HG02943 (cell line): ENCODE measurements around the gene NHP2.

ENCODE experiments used
- ATAC-seq: cut with Tn5 transposase; IDR thresholded peaks from one replicate; pipeline ENCODE4 v1.9.1; 2021; ENCODE audit warnings: mild to moderate bottlenecking, low read depth, moderate library complexity; ENCODE audit not compliant: unreplicated experiment

Gene NHP2

DNA sequence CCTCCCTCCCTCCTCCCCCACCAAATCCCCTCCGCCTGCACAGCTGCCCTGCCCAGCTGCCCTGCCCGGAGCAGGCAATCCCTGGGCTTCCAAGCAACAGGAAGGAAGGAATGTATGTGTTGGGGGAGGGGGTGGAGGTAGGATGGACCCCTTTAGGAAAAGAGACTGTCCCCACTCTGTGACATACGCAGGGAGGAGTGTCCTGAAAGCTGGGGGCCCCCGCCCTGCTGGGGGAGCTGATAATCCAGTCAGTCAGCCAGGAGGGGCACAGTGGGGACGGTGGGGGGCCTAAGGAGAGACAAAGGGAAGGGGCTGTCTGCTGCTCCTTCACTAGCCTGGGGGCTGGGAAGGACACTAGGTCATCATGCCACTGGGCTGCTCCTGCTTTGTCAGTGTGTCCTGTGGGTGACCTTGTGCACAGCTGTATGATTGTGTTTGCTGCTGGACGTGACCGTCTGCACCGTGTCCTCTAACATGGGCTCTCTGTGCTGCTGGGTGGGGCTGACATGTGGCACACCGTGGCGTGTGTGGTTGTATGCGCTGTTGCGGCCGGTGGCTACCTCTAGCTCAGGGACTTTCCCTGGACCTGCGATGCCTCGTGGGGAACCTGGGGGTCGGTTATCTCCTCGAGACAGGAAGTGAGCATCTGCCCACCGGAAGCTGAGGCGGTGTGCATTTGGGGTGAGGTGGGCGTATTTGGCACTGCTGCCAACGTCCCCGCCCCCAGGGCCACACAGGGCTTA, 37.4 kb downstream of the NHP2 start:
- peak; percentile 27 for ATAC-seq

DNA sequence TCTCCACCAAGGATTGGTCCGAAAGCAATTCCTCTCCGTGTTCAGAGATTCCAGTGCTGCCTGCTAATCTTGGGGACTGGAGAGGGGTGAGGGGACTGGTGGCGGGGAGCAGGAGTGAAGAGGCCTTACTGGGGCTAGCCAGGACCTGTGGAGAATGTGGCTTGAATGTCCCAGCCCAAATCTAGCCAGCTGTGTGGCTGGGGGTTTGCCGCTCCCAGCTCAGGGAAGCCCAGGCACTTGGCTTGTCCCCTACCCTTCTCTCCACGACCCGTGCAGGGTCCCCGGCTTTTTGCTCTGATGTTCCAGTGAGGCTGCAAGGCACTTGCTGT, 37.9 kb downstream of the NHP2 start:
- ATAC-seq, result no peak

DNA sequence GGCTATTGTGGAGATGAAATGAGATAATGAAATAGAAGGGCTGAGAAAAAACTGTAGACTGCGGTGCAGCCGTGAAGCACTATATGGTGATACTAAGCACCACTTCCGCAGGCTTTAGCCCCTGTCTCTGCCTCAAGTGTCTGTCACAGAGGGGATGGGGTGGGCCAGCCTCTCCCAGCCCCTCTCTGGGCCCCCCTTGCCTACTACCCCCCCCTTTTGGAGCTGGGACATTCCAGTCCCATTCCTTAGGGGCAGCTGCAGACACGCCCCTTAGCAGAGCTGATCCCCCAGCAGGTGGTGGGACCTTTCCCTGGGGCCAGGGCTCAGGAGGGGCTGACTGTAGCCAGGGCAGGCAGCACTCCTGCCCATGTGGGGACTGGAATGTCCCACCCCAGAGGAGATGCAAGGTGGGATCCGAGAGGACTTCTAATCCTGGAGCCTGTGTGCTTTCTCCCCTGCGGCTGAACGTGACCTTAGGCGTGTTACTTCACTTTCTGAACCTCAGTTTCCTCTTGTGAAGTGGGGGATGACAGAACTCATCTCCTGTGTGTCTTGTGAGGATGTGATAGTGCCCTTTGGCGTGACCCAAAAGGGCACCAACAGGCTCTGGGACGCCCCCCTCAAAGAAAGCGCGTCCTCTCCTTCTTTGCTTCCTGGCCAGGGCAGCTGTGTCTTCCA, 38.4 kb downstream of the NHP2 start:
- no peak for ATAC-seq

DNA sequence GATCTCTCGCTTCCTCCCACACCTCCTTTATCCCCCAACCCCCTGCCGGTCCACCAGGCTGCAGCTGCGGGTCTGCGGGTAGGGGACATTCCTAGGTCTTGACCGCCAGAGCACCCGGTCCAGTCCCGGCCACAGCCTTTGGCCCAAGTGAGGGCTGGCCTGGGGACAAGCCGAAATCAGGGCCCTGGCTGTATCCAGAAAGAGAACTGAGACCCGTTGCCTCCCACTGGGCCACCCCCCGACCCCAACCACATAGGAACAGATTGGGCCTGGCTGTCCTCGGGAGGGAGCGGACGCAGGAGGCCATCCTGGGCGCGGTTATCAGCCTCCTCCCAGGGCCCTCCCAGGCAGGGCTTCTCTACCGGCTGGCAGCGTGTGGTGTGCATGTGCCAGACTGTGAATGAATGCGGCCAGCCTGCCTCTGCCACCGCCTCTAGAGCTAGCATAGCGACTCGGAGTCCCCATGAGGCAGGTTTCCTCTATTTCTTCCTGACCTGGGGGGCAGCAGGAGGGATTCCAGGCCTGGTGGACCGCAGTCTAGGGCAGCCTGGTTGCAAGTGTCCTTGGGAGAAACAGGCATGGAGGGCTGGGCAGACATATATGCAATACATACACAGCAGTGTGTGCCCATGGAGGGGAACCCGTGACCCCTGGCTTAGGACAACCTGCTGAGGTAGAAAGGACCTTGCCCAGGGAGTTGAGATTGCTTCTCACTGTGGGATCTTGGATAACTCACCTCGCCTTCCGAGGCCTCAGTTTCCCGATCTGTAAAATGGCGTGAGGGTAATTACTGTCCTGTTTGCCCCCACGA, 39.2 kb downstream of the NHP2 start:
- no peak for ATAC-seq

DNA sequence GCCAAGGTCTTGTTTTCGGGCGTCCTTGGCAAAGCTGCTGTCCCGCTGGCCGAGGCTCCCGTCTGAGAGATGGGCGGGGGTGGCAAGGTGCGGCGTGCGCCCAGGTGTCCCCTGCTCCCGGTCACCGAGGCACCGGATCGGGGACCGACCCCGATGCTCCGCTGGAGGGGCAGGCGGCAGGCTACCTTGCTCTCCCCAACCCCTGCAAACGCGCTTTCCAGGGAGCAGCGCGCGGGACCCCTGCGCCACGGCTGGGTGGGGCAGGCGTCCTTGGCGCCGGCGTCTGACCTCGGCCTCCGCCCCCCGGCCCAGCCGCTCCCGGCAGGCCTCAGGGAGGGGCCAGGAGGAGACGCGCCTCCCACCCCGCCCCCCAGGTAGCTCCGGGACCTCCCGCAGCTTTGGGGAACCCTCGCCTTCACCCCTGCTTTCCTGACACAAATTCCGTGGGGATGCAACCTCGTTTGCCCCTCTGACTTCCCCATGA, 39.8 kb downstream of the NHP2 start:
- ATAC-seq, result no peak

DNA sequence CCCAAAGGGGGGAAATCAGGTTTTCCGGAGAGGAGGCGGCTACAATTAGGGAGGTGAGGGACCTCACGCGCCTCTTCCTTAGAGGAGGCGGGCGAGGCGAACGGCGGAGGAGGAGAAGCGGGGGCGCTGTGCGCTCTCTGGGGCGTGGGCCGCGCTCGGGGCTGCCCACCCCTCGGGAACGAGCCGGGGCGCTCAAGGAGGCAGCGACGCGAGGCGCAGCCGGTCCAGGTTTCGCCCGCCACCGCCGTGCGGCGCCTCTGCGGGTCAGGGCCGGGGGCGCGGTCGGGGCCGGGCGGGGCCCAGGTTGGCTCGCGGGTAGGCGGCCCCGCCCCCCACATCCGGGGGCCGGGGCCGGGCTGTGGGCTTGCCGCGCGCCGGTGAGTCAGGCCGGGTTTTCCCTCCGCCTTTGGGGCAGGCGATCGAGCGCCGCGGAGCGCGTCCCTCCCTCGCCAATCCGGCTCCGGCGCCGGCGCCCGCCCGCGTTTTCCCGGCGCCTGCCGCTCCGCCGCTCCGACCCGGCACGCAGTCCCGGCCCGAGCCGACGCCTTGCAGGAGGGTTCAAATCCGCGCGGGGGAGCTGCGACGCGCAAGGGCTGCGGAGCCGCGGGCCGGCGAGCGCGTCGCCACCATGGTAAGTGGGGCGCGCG, 40.4 kb downstream of the NHP2 start, which contains the start of gene N4BP3:
N4BP3 (plus strand) TSS at position 392 of the 647 bp plus-strand sequence. CDS start 6,052 bp downstream, outside the sequence.
- peak; percentile 40 for ATAC-seq

DNA sequence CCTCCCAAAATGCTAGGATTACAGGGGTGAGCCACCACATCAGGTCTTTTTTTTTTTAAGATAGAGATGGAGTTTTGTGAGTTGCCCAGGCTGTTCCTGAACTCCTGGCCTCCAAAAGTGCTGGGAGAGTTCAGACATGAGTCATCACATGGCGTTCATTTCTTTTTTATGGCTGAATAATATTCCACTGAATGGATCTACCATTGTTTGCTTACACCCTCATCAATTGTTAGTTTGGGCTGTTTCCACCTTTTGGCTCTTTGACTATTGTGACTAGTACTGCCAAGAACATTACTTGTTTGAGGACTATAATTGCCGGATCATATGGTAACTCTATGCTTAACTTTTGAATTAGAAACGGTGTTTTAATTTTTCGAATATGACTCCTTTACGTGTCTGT, 41.1 kb downstream of the NHP2 start:
- no peak for ATAC-seq

DNA sequence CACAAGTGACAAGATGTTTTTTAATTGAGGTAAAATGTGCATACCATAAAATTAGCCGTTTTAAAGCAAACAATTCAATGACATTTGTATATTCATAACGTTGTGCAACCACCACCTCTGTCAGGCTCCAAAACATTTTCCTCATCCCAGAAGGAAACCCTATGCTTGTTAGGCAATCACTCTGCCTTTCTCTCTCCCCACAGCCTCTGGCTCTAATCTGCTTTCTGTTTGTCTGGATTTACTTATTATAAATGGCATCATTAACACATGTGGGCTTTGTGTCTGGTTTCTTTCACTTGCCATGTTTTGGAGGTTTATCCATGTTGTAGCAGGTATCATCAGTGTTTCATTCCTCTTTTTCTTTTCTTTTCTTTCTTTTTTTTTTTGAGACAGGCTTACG, 41.8 kb downstream of the NHP2 start:
- no peak for ATAC-seq

DNA sequence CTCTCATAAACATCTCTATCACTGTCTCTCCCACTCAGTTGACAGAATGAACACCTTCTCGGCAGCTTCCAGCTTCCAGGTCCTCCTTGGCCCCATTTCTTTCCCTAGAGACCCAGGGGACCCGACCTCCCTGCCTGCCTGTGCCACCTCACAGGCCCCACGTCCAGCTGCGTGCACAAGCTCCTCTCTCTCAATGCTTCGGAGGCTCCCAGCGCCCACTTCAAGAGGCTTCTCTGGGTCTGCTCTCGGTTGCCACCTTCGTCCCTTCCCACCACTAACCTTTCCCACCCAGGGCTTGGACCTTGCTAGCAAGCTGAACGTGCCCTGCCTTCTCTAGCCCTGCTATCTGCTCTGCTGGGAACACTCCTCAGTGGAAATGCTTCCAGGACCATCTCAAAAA, 43.2 kb downstream of the NHP2 start:
- no peak for ATAC-seq

DNA sequence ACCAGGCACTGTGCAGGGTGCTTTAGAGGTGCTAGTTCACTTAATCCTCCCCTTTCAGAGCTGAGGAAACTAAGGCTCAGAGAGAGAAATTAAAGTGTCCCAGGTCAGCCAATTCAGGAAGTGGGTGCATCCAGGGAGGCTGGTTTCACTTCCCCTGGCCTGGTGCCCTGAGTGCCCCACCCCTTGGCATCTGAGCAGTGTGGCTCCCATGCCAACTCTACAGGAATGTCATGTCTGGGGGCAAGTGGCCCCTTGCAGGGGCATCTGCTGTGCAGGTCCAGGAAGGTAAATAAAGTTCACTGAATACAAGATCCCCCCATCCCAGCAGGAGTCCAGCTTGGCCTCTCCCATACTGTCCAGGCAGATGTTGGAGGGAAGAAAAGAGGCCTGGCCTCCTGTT, 44.7 kb downstream of the NHP2 start:
- ATAC-seq, result no peak

DNA sequence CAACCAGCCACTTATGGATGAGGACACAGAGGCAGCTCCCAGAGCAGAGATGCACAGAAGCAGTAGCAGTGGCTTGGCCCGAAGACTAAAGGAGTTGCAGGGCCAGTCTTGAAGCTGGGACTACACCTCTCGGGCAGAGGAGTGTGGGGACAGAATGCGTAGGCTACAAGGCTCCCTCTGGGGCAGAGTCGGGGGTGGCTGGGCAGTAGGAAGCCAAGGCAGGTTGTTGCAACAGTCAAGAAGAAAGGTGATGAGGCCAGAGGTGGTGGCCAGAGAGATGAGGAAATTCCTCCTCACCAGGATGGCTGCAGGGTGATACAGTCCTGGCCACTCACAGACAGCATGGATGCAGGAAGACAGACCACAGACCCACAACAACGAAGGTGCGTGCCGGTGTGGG, 45.2 kb downstream of the NHP2 start:
- ATAC-seq, result no peak

DNA sequence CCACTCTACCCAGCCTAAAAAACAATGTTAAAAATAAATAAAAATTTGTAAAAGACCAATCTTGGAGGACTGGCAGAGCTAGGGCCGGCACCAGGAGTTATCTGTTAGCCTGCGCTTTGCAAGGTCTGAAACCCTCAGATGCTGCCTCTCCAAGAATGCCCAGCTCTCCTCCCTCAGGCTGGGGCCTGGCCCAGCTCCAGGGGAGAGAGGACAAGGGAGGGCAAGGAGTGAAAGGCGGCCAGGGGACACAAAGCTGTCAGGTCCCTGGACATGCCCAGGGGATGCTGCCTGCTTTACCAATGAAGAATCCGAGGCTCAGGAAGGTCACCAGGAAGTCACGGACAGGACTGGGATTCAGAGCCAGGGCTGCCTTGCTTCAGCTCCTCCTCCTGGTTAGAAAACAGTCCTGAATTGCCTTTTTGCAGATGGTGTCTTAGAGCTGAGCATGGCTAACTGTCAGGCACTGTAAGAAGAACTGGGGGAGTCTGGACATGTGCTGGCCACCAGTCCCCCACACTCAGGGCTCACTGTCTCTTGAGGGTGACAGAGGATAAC, 45.9 kb downstream of the NHP2 start:
- ATAC-seq, result no peak

DNA sequence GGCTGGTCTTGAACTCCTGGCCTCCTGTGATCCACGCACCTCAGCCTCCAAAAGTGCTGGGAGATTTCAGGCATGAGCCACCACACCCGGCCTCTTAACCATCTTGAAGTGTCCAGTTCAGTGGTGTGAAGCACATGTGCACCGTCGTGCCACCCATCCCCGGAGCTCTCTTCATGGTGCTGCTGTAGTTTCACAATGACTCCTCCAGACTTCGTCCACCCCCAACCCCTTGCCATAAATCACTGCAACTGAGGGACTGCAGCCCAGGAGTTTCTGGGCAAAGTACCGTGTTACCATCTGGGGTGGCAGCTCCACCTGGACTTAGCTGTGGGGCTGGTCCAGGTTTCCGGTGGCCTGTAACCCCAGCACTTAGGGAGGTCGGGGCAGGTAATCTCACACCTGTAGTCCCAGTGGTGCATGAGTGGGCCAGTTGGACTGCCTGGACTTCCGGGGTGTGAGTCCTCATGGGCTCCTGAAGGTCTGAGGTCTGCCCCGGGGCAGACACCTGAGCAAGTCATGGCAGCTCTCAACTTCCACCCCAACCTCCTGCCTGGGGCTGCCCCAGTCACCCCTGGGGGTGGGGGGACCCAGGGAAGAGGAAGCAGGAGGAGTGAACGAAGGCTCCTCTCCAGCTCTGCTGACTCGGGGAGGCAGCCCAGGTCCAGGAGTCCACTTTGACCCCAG, 47.0 kb downstream of the NHP2 start:
- no peak for ATAC-seq

DNA sequence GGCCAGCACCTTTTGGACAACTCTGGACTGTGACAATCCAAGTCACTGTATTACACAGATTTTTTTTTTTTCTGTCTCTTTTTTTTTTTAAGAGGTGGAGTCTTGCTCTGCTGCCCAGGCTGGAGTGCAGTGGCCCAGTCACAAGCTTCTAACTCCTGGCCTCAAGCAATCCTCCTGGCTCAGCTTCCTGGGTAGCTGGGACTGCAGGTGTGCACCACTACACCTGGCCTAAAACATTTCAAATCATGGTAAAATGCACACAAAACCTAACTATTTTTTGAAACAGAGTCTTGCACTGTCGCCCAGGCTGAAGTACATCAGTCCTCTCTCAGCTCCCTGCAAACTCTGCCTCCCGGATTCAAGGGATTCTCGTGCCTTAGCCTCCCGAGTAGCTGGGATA, 47.6 kb downstream of the NHP2 start:
- no peak for ATAC-seq

DNA sequence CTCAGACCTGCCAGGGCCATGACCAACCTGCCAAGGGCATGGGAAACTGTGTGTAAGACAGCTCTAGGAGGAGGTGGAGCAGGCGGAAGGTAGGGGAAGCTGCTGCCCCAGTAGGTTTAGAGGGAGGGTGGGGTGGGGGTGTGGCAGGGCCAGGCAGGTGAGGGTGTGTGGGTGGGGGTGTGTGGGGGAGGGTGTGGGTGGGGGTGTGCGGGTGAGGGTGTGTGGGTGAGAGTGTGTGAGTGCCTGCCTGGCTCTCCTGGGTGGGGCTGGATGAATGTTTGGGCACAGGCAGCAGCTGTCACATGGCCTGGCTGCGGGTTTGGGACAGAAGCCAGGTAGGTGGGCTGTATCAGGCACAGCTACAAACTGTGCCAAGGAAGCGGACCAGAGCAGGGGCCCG, 49.2 kb downstream of the NHP2 start:
- ATAC-seq, result no peak

DNA sequence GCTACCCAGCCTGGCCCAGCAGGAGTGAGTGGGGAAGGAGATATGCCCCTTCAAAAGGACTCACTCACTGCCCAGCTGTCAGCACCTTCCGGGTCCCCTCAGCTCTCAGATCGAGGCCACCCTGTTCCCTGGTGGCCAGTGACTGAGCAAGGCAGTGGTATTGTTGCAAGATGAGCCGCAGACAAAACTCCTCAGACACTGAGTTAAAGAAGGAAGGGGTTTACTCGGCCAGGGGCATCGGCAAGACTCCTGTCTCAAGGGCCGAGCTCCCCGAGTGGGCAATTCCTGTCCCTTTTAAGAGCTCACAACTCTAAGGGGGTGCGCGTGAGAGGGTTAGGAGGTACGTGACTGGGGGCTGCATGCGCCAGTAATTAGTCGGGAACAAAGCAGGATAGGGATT, 50.1 kb downstream of the NHP2 start:
- ATAC-seq, result no peak
